HG02798 (cell line): ENCODE measurements around the gene ZP3.
A peak's percentile ranks its signal among the peaks of the same experiment; 100 is the strongest.
"Not testable (repeated sequence)": the region's sequence is repeated elsewhere in the genome, so short reads cannot be mapped to it uniquely, and the experiment has no call there.

Experiments
- ATAC-seq: cut with Tn5 transposase; IDR thresholded peaks from one replicate; pipeline ENCODE4 v1.9.1; 2021; ENCODE audit warnings: mild to moderate bottlenecking; ENCODE audit not compliant: unreplicated experiment, poor library complexity

ZP3 gene

DNA sequence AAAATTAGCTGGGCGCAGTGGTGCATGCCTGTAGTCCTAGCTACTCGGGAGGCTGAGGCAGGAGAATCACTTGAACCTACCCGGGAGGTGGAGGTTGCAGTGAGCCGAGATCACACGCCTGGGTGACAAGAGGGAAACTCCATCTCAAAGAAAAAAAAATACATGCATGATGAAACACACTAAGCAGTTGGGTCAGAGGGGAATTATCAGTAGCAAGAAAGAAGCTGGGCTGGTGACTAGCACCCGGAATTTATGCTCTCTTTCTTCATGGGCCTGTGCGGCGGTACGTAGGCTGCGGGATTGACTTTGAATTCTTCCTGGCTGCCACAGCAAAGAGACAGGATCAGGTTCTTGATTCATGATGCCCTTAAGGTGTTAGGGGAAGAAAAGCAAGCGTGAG is 54.9 kb downstream of the ZP3 start:
- not testable (repeated sequence) for ATAC-seq

DNA sequence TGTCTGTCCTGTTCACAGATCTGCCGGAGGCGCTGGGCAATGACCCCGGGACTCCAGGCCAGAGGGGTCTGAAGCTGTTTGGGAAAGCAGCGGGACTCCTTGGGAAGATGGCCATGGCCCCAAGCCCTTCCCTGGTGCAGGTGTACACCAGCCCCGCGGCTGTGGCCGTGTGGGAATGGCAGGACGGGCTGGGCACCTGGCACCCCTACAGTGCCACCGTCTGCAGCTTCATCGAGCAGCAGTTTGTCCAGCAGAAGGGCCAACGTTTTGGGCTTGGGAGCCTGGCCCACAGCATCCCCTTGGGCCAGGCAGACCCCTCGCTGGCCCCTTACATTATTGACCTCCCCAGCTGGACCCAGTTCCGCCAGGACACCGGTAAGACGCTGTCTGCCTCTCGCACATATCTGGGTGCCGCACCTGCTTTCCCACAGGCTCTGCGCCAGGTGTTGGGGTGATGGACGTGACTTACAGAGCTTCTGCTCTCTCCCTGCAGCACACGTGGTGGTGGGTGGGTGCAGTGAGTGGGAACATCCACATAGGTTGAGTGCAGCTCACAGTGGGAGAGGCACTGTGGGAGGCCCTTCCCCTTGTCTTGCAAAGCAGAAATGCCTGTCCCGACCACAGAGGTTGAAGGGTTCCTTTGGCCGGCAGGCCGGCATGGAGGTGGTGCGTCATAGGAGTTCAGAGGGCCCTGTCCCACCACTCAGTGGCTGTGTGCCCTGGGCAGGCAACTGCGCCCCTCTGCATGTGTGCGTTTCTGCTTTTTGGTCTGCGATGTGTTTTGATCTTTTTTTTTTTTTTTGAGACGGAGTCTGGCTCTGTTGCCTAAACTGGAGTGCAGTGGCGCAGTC is 55.9 kb downstream of the ZP3 start:
- ATAC-seq: not testable (repeated sequence)

DNA sequence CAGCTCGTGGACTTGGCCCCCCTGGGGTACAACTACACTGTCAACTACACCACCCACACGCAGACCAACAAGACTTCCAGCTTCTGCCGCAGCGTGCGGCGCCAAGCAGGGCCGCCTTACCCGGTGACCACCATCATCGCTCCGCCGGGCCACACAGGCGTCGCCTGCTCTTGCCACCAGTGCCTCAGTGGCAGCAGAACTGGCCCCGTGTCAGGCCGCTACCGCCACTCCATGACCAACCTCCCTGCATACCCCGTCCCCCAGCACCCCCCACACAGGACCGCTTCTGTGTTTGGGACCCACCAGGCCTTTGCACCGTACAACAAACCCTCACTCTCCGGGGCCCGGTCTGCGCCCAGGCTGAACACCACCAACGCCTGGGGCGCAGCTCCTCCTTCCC is 57.9 kb downstream of the ZP3 start:
- ATAC-seq: not testable (repeated sequence)

DNA sequence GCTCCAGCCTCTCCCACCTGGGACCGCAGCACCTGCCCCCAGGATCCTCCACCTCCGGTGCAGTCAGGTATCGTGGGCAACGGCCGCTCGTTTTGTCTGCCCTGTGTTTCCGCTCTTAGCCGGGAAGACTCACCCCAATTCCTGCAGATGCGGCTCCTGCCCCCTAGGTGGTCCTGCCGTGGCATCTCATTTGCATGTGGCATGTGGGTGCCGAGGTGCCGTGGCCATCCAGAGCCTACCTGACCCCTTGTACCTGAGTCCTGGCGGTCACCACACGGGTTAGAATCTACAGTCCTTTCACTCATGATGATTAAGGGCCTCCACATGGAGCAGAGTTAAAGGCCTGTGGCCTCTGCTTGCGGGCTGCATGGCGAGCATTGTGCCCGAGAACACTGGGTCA is 58.3 kb downstream of the ZP3 start:
- not testable (repeated sequence) for ATAC-seq

DNA sequence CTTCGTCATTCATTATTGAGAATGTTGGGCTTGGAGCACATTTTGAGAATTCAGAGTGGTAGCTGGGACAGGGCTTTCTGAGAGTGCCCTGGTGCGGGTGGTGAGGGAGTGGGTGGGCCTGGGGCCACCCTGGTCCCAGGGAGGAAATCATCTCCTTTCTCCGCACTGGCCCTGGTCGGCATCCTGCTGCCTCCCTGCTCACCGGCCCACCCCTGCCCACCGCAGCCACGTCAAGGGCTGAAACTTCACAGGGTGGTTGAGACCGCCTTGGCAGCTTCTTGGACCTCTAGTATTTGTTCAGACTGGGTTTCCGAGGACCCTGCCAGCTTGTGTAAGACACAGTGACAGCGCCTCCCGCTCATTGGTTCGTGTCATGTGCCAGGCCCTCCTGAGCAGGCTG is 59.7 kb downstream of the ZP3 start:
- ATAC-seq: not testable (repeated sequence)

DNA sequence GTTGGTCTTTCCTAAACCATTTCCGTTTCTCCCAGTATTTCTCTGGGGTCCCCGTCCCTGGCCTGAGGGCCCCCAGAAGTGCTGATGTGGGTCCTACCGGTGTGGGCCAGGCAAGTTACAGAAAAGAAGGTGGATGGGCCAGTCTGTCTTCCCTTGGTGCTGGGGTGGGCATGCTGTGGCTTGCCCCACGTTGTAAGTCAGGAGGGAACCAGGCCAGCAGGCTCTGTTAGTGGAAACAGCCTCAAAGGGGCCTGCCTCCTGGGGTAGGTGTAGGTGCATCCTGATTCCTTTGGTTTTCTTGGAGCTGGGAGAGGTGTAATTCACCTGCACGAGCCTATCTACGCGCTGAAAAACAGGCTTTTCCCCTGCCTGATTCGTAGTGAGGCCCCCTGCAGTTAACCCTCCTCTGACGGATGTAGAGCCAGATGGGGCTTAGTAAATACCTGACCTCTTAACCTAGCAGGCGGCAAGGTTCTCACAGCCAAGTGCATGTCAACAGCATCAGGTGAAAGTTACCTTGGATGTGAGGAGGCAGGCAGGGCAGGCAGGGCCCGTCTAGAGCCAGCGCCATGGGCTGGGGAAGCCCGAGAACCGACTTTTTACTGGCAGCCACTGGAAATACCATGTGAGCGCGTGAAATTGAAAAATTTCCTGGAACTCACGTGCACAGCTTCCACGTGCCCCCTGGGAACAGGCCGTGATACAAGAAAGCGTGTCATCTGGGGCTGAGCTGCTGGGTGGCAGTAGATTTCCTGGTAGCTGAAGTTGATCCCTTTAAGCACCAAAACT is 61.3 kb downstream of the ZP3 start:
- ATAC-seq: peak; percentile 6

DNA sequence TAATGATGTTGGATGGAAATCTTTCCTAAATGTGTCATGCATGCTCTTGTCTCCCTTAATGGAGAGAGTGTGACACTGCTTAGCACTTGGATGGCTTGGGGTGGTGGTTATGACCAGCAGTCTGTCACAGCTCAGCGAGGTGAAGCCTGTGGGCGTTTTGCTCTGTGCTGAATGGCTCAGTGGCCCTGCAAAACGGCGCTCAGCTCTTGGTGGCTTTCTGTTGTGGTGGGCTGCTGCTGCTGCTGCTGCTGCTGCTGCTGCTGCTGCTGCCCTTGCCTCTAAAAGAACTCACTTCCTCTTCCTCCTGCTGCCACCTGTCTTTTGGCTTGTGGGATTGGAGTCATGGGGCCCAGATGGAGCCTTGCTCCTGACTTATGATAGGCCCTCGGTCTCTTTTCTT is 61.9 kb downstream of the ZP3 start:
- peak; percentile 99 for ATAC-seq

DNA sequence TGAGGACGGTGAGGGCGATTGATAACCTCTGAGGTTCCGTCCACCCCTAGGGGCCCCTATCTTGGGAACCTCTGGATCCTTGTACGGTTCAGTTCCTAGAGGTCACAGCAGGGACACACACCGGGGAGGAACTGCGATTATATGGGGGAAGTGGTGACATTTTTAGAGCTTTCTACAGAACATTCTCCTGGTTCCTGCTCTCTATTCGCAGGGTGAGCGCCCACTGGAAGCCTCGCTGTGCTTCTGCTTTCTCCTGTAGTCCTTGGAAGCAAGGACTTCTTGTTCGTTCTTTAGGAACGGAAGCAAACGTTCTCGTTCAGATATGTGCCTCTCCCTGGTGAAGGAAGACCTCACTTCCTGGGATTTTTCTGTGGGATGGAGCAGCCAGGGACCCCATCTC is 63.2 kb downstream of the ZP3 start:
- not testable (repeated sequence) for ATAC-seq
